Activated T-cell treated with anti-CD3 and anti-CD28 coated beads, Interleukin-2, amount 50 U/mL, for 72 hours (primary cell): ENCODE data around the gene FMNL2. TPM values are rescaled to one million over a fixed set of nuclear protein-coding genes. Genes with fewer than 3 reads are reported as not detected.

Source experiments
- ATAC-seq, 2 donors: fragments of 150-1000 bp; cut with Tn5 transposase; replicated peaks in 1 of 2; 2 replicates each; pipeline ENCODE4 v1.10.0; 2021; ENCODE audit warnings: moderate library complexity in 2 of 2, mild to moderate bottlenecking in 1 of 2
- DNase-seq, 2 donors: peaks; one replicate each; pipeline ENCODE4 v3.0.0; 2021 to 2022; ENCODE audit warnings: mixed read lengths in 1 of 2
- H3K27ac Mint-ChIP-seq: one replicate; pipeline ENCODE4 v1.8.0; 2022; ENCODE audit warnings: mild to moderate bottlenecking, moderate library complexity, mixed read lengths
- H3K27me3 Mint-ChIP-seq: one replicate; pipeline ENCODE4 v1.8.0; 2022; ENCODE audit warnings: low read depth, mixed read lengths
- H3K36me3 Mint-ChIP-seq, 2 donors: one replicate each; pipeline ENCODE4 v1.8.0; 2022; ENCODE audit warnings: mixed read lengths in 2 of 2, mild to moderate bottlenecking in 1 of 2; ENCODE audit not compliant: insufficient read depth in 2 of 2
- H3K4me1 Mint-ChIP-seq: one replicate; pipeline ENCODE4 v1.8.0; 2022; ENCODE audit warnings: low read depth, mixed read lengths
- H3K4me3 Mint-ChIP-seq, 2 donors: one replicate each; pipeline ENCODE4 v1.8.0; 2022; ENCODE audit warnings: mild to moderate bottlenecking in 2 of 2, mixed read lengths in 2 of 2, moderate library complexity in 2 of 2
- H3K9me3 Mint-ChIP-seq, 2 donors: one replicate each; pipeline ENCODE4 v1.8.0; 2022; ENCODE audit warnings: mixed read lengths in 2 of 2
- total RNA-seq, 2 donors: library from RNA; stranded (reverse); gene quantifications; one replicate each; pipeline ENCODE4 v1.2.3, GENCODE V29; 2022

FMNL2 gene
- total RNA-seq, 2 donors from 2014 or later = 3.5 to 4.7 TPM

- Mint-ChIP-seq H3K4me3 (no peak overlapping the region), H3K9me3 (no peaks in the 10 kb centered on the region), H3K27ac (no peak overlapping the region), H3K36me3 (no peaks in the 10 kb centered on the region), H3K4me1 (no peaks in the 10 kb centered on the region), H3K27me3 (peaks cover 10% of the 10 kb centered on the region)
- no peak for ATAC-seq
- DNase-seq = no peak
Measured at GRCh38 chr2:152369176-152369860, 34.3 kb downstream of the FMNL2 start.

DNA sequence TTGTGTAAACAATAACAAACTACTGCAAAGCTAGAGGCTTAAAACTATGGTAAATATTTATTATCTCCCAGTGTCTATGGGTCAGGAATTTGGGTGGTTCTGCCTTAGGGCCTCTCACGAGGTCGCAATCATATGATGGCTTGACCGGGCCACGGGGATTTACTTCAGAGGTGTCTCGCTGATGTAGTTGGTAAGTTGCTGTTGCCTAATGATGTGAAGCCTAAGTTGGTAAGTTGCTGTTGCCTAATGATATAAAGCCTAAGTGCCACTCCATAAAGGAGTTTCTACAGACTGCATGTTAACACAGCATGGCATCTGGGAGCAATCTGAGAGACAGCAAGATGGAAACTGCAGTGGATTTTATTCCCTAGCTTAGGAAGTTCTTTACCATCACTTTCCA, 35.8 kb downstream of the FMNL2 start:
- Mint-ChIP-seq H3K4me3 (no peak overlapping the region), H3K27me3 (no peaks in the 10 kb centered on the region), H3K4me1 (no peaks in the 10 kb centered on the region), H3K9me3 (no peaks in the 10 kb centered on the region), H3K27ac (no peak overlapping the region), H3K36me3 (no peaks in the 10 kb centered on the region)
- no peak for DNase-seq
- ATAC-seq = no peak

DNA sequence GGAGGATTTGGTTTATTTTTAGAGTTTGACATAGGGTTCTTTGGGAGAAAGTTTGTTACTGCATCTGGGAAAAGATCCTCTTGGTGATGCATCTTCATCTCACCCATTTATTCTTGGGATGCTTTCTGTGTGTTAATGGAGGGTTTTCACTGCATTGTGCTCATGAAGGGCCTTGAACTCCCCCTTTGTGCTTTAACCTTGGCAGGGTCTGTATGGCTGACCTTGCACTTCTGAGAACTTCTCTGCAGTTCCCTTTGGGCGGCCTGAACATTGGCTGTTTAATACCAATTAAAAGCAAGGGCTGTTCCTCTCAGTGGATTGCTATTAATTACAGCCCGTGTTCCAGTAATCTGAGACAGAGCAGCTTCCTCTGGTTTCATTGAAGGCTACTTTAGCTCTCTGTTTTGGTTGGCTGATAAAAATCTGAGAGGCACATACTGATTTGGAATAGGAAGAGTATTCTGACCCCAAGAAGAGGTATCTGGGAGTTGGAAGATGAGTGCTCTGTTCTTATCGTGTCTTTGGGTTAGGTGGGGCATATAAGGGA, 37.5 kb downstream of the FMNL2 start:
- Mint-ChIP-seq H3K27ac (no peak overlapping the region), H3K4me1 (no peaks in the 10 kb centered on the region), H3K36me3 (no peaks in the 10 kb centered on the region), H3K27me3 (no peaks in the 10 kb centered on the region), H3K4me3 (no peak overlapping the region), H3K9me3 (no peaks in the 10 kb centered on the region)
- ATAC-seq = no peak
- no peak for DNase-seq

DNA sequence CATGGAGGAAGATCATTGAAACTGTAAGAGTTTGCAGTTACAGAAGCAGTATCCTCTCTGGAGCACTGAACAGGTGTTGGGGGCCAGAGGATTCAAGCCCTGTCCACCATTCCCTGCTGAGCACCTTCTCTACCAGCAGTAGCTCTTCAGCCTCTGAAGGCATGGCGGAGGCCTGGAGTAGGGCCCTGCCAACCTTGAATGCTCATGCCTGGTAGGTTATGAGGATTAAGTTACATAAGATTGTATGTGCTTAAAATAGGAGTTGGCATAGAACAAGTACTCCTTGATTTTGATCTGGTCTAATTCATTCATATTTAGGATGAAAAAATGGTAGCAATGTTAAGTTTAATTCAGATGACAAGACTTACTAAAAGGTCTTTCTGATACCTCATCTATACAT, 40.2 kb downstream of the FMNL2 start:
- Mint-ChIP-seq H3K27ac (no peak overlapping the region), H3K9me3 (no peaks in the 10 kb centered on the region), H3K36me3 (no peaks in the 10 kb centered on the region), H3K4me3 (no peak overlapping the region), H3K4me1 (no peaks in the 10 kb centered on the region), H3K27me3 (peaks cover 9% of the 10 kb centered on the region)
- no peak for ATAC-seq
- DNase-seq = no peak

- no peak overlapping the region for H3K27ac Mint-ChIP-seq
- no peak overlapping the region for H3K4me3 Mint-ChIP-seq
- no peaks in the 10 kb centered on the region for H3K36me3 Mint-ChIP-seq
- peaks cover 21% of the 10 kb centered on the region for H3K27me3 Mint-ChIP-seq
- DNase-seq (no peak), ATAC-seq (no peak)
- no peaks in the 10 kb centered on the region for H3K9me3 Mint-ChIP-seq
- no peaks in the 10 kb centered on the region for H3K4me1 Mint-ChIP-seq
Measured at GRCh38 chr2:152376385-152376784, 41.4 kb downstream of the FMNL2 start.

DNA sequence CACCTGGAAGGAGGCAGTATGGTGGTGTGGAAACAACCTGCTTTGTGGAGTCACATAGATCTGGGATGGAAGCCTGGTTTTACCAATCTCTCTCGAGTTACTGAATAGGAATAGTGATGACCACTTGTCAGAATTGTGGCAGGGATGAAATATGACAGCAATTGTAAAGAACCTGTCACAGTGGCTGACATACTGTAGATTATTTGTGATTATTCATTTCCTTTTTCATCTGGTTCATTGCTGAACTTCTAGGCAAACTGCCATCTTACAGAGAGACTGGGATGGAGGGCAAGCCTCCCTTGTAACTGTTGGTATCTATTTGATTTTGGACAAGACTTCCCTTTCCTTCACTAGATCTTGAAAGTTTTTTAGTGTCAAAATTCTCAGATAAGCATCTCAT, 42.0 kb downstream of the FMNL2 start:
- no peaks in the 10 kb centered on the region for H3K9me3 Mint-ChIP-seq
- H3K27me3 Mint-ChIP-seq = peaks cover 26% of the 10 kb centered on the region
- H3K27ac Mint-ChIP-seq = no peak overlapping the region
- ATAC-seq = no peak
- no peak overlapping the region for H3K4me3 Mint-ChIP-seq
- no peaks in the 10 kb centered on the region for H3K4me1 Mint-ChIP-seq
- no peaks in the 10 kb centered on the region for H3K36me3 Mint-ChIP-seq
- no peak for DNase-seq

- H3K27ac Mint-ChIP-seq = no peak overlapping the region
- H3K9me3 Mint-ChIP-seq = no peaks in the 10 kb centered on the region
- DNase-seq = no peak
- no peak overlapping the region for H3K4me3 Mint-ChIP-seq
- H3K27me3 Mint-ChIP-seq = peaks cover 26% of the 10 kb centered on the region
- no peaks in the 10 kb centered on the region for H3K36me3 Mint-ChIP-seq
- no peaks in the 10 kb centered on the region for H3K4me1 Mint-ChIP-seq
- no peak for ATAC-seq
Measured at GRCh38 chr2:152379089-152379488, 44.1 kb downstream of the FMNL2 start.

GRCh38 chr2:152380261-152381055, 45.5 kb downstream of the FMNL2 start:
- no peaks in the 10 kb centered on the region for H3K4me1 Mint-ChIP-seq
- DNase-seq = no peak
- H3K36me3 Mint-ChIP-seq = no peaks in the 10 kb centered on the region
- peaks cover 26% of the 10 kb centered on the region for H3K27me3 Mint-ChIP-seq
- H3K27ac Mint-ChIP-seq = no peak overlapping the region
- no peaks in the 10 kb centered on the region for H3K9me3 Mint-ChIP-seq
- H3K4me3 Mint-ChIP-seq = no peak overlapping the region
- ATAC-seq = no peak

- H3K4me3 Mint-ChIP-seq = no peak overlapping the region
- no peaks in the 10 kb centered on the region for H3K36me3 Mint-ChIP-seq
- ATAC-seq (no peak), DNase-seq (no peak)
- H3K27ac Mint-ChIP-seq = no peak overlapping the region
- H3K4me1 Mint-ChIP-seq = no peaks in the 10 kb centered on the region
- no peaks in the 10 kb centered on the region for H3K9me3 Mint-ChIP-seq
- H3K27me3 Mint-ChIP-seq = peaks cover 22% of the 10 kb centered on the region
Measured at GRCh38 chr2:152383702-152384101, 48.7 kb downstream of the FMNL2 start.

GRCh38 chr2:152384992-152385391, 50.0 kb downstream of the FMNL2 start:
- no peak for ATAC-seq
- H3K4me3 Mint-ChIP-seq = no peak overlapping the region
- no peak overlapping the region for H3K27ac Mint-ChIP-seq
- no peaks in the 10 kb centered on the region for H3K36me3 Mint-ChIP-seq
- H3K9me3 Mint-ChIP-seq = peaks cover 0 to 6% of the 10 kb centered on the region in 2 donors
- H3K4me1 Mint-ChIP-seq = no peaks in the 10 kb centered on the region
- no peak for DNase-seq
- H3K27me3 Mint-ChIP-seq = peaks cover 25% of the 10 kb centered on the region

DNA sequence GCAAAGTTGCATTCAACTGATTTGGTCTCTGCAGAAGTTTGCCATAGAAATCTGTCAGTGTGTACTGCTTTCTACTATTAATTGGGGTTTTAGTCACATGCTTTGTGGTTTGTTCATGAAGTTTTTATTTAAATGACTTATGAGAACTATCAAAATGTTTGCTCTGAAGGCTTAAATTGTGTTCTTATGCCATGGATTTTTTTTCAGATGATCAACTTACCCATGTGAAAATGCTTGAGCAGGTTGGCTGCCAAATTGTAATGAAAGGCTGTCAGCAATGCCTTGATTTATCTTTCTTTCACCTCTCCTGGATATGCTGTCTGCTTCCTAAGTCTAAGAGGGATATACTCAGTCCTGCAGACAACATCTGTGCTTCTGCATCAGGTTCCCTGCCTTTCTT, 50.7 kb downstream of the FMNL2 start:
- ATAC-seq = no peak

DNA sequence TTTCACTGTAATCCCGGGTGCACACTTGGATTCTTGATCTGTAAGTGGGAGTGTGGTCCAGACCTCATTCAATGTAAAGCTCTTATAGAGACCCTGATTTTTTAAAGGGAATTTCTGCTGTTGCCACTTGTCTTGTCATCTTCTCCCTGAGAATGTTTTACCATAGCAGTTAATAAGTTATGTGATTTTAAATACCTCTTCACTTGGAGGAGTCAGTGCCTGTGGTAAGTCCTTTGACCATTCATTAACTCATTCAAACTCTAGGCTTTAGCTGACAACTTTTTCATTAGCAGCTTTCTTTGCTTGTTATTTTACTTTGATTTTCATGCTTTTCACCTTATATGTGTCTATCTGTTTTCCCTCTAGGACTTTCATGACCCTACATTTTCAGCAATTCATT, 51.3 kb downstream of the FMNL2 start:
- Mint-ChIP-seq H3K9me3 (peaks cover 2 to 8% of the 10 kb centered on the region in 2 donors), H3K27ac (no peak overlapping the region), H3K36me3 (no peaks in the 10 kb centered on the region), H3K27me3 (peaks cover 16% of the 10 kb centered on the region), H3K4me1 (no peaks in the 10 kb centered on the region), H3K4me3 (no peak overlapping the region)
- no peak for DNase-seq
- no peak for ATAC-seq

More for the DNA sequence above, 50.7 kb downstream of the FMNL2 start:
- H3K27ac Mint-ChIP-seq = no peak overlapping the region
- peaks cover 19% of the 10 kb centered on the region for H3K27me3 Mint-ChIP-seq
- H3K36me3 Mint-ChIP-seq = no peaks in the 10 kb centered on the region
- H3K4me1 Mint-ChIP-seq = no peaks in the 10 kb centered on the region
- DNase-seq = no peak
- H3K9me3 Mint-ChIP-seq = peaks cover 2 to 6% of the 10 kb centered on the region in 2 donors
- H3K4me3 Mint-ChIP-seq = no peak overlapping the region

DNA sequence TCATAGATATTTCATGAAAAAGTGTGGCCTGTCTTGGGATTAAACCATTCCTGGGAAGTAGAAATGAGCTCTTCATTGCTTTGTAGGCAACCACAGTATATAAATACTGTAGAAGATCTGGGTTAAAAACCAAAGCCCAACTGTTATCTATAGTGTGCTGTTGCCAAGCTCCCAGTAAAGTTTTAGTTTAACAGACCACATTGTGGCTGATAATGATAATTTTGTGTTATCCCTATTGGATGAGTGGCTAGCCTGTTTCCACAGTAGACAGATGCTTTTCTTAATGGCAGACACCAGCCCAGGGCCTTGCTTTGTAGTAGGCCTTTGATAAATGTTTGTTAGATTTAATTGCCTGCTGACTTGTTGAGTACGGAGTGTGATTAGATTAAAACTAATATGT, 52.1 kb downstream of the FMNL2 start:
- Mint-ChIP-seq H3K36me3 (peaks cover 0 to 2% of the 10 kb centered on the region in 2 donors), H3K27me3 (peaks cover 14% of the 10 kb centered on the region), H3K4me3 (no peak overlapping the region), H3K27ac (no peak overlapping the region), H3K9me3 (peaks cover 2 to 9% of the 10 kb centered on the region in 2 donors), H3K4me1 (no peaks in the 10 kb centered on the region)
- no peak for DNase-seq
- no peak for ATAC-seq
